OCI-LY1 (cell line): ENCODE data around the gene DOCK6.

ENCODE experiments used
- EZH2 ChIP-seq: fragments of 200-600 bp; sonication (generic), shearing (Covaris generic); IDR thresholded peaks from 2 replicates; pipeline ENCODE4 v1.8.0; 2017; ENCODE audit warnings: borderline replicate concordance, mixed run types, mild to moderate bottlenecking, antibody characterized with exemption, low read length, moderate library complexity, mixed read lengths
- TF ChIP-seq, protein P1 (sequence below): fragments of 200-600 bp; sonication (generic), shearing (Covaris generic); IDR thresholded peaks from 2 replicates; pipeline ENCODE4 v1.5.1; 2017; ENCODE audit warnings: mild to moderate bottlenecking, antibody characterized with exemption, low read length, moderate library complexity, mixed read lengths

DNA sequence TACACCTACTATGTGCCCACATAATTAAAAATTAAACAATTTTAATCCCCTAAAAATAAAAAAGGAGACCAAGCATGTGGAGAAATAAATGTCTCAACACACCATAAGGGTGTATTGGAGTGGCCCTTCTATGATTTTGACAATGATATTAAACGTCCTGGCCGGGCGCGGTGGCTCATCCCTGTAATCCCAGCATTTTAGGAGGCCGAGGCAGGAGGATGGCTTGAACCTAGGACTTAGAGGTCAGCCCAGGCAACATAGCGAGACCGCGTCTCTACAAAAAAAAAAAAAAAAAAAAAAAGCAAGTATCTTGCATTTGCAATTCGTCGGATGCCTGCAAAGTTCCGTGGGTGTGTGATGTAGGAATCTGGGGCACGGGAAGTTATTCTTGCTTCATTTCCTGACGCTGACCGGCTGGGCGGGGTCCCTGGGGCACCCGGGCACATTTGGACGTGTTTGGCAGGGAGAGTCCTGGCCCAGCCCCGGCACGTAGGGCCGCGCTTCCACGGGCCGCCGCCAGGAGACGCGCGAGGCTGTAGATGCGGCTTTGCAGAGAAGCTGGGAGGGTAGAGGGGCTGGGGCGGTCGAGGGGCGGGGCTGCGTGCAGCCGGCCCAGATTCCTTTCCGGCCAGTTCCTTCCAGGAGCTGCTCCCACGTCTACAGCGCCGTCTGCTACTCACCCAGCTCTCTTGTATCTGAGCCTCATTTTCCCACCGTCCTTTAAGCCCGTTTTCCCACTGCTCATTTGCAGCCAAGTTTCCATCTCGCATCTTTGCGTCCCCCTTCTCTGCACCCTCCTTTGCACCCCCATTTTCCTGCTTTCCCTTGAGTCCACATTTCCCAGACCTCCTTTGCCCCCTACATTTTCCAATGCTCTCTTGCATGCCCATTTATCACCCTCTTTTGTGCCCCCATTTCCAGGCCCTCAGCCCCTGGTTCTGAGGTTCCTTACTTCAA is 31.4 kb upstream of the DOCK6 start:
- TF ChIP-seq, protein P1, sequence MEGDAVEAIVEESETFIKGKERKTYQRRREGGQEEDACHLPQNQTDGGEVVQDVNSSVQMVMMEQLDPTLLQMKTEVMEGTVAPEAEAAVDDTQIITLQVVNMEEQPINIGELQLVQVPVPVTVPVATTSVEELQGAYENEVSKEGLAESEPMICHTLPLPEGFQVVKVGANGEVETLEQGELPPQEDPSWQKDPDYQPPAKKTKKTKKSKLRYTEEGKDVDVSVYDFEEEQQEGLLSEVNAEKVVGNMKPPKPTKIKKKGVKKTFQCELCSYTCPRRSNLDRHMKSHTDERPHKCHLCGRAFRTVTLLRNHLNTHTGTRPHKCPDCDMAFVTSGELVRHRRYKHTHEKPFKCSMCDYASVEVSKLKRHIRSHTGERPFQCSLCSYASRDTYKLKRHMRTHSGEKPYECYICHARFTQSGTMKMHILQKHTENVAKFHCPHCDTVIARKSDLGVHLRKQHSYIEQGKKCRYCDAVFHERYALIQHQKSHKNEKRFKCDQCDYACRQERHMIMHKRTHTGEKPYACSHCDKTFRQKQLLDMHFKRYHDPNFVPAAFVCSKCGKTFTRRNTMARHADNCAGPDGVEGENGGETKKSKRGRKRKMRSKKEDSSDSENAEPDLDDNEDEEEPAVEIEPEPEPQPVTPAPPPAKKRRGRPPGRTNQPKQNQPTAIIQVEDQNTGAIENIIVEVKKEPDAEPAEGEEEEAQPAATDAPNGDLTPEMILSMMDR = peak; percentile 95
- no peak for TF ChIP-seq EZH2
